Stimulated activated CD8-positive, alpha-beta memory T cell treated with anti-CD3 and anti-CD28 coated beads, Interleukin-15, amount 100 ng/mL, for 24 hours (primary cell): ENCODE measurements around the gene MELTF.

Experiments used
- DNase-seq: peaks from one replicate; pipeline ENCODE4 v3.0.0-alpha.2; 2020; ENCODE audit warnings: low read depth

MELTF gene

DNA sequence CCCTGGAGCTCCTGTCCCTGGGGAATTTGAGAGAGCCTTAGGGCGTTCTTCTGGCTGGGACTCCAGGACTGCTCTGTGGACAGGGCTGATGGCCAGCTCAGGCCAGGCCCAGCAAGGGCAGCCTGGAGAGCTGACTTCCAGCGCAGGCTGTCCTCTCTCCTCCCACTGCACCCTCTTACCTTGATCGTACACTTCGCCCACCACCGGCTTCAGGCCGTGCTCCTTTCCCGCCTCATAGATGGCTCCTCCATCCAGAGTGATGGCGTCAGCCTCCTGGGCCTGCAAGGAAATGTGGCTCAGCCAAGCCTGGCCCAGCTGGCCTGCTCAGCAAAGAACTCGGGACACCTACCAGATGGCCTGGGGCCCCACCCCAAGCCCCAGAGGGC is 3.1 kb downstream of the MELTF start:
- DNase-seq: no peak

- DNase-seq: no peak
Measured at GRCh38 chr3:197025736-197026480, 3.7 kb downstream of the MELTF start.

- no peak for DNase-seq
Measured at GRCh38 chr3:197024881-197025735, 4.5 kb downstream of the MELTF start.

DNA sequence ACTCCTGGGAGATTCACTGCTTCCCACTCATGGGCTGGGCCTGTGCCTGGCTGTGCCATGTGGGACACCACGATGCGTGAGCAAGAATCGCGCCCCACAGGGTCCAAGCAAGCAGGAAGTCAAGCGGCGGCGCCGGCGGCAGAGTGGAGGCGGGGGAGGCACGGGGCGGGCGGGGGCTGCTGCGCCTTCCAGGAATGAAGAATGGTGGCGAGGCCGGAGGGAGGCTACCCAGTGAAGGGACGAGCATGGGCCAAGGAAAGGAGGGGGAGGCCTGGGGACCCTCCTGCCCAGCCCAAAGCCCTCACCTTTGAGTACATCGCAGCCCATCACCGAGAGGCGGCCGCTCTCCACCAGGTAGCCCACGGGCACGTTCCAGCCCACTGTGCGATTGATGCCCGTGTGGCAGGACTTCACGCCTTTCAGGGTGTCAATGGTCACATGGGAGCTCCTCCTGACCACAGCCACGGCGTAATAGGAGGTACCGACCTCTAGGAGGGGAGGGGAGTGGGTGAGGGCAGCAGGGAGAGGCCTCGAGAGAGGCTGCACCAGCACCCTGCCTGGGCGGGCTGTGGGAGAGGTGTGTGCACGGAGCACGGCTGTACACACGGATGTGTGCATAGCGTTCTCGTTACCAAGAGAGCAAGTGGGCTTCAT is 5.5 kb downstream of the MELTF start:
- DNase-seq: no peak

DNA sequence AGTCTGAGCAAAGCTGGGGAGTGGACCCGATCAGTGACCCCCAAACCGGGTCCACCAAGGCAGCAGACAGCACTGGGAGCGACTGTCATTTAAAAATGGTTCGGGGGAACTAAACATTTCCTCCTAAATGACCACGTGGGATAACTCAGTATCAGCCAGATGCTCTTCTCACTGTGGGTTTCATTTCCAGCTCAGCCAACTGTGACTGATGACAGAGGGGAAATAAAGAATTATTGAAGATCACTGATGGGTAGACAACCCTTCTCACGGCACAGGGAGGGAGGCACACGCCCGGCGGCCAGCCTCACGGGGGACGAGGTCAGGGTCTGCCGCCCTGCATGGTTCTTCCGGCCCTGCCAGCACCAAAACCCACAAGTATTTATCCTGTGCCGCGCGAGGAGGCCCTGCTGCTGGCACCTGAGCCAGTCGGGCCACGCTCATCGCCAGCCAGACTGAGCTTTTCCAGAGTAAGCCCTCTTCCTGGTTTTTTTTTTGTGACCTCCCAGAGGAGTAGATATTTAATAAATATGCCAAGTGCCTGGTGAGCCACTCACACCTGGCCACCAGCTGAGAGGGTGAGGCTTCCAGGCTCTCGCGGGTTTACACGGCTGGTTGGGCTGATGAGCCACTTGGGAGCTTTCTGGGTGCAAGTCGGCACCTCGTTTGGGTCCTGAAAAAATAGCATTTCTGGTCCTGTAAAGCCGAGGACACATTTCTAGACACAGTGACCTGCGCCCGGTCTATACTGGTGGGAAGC is 6.2 kb downstream of the MELTF start:
- DNase-seq: no peak

- DNase-seq: no peak
Measured at GRCh38 chr3:197022405-197023231, 7.0 kb downstream of the MELTF start.

- DNase-seq: no peak
Measured at GRCh38 chr3:197021729-197022404, 7.8 kb downstream of the MELTF start.

- no peak for DNase-seq
Measured at GRCh38 chr3:197021231-197021630, 8.4 kb downstream of the MELTF start.

- no peak for DNase-seq
Measured at GRCh38 chr3:197019535-197019934, 10.1 kb downstream of the MELTF start.

DNA sequence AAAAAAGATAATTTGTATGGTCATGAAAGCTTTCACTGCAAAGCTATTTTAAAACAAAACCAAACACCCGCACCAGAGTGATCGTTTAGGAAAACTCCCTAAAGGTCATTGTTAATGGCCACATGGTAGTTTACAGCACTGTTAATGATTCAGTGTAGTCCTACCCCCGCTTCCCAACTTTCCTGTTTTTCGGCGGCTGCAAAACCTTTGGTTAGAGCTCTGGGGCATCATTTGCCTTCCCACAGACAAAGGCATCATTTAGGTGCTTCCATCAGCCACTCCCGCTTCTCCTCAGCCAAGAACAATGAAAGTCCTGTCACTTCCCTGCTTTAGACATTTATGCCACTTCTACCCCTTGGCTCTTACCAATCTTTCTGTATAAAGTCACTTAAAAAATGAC is 10.6 kb downstream of the MELTF start:
- no peak for DNase-seq

- no peak for DNase-seq
Measured at GRCh38 chr3:197017003-197017402, 12.6 kb downstream of the MELTF start.

DNA sequence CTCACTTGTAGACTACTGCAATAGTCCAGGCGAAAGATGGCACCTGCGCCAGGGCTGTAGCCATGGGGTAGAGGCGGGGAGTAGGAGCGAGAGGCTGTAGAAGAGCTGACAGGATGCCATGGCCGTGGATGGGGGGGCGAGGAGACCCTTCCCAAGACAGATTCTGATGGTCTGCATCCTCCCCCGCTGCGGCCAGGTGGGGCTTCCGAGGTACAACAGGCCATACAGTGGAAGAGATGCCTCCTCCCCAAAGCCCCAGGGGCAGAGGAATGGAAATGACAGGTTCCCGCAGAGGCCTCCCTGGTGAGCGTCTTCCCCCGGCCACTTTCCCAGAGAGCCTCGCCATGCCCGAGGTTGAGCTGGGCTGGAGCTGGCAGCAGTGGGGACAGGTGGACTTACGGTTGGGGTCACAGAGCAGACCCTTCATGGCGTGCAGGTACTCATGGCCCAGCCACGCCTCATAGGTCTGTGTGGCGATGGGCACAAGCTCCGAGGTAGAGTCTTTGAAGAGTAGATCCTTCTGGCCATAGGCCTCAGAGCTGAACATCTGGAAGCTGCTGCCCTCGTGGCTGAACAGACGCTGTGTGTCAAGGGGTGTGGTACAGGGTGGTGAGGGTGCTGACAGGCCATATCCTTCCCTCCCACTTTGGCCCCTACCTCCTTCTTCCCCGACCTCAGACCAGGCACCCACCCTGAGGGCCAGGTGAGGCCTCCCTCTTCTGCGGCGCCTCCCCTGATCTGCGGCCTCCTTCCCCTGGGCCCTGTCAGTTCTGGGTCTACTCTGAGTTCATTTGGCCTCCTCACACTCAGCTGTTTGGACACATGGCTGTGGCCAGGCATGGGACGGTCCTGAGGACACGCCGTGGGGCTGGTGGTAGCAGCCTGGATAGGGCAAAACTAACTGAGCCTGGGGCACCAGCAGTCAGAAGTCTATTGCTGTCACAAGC is 13.6 kb downstream of the MELTF start:
- DNase-seq: no peak

- no peak for DNase-seq
Measured at GRCh38 chr3:197014942-197015575, 14.6 kb downstream of the MELTF start.

DNA sequence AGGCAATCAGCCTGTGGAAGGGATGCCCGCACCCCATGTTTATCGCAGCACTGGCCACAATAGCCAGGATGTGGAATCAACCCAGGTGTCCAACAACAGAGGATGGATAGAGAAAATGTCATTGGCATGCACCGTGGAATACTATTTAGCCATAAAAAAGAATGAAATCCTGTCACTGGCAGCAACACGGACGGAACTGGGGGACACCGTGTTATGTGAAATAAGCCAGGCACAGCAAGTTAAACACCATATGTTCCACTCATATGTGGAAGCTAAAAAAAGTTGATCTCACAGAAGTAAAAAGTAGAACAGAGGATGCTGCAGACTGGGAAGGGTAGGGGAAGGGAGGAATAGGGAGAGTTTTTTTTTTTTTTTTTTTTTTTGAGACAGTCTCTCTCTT is 15.6 kb downstream of the MELTF start:
- DNase-seq: no peak

DNA sequence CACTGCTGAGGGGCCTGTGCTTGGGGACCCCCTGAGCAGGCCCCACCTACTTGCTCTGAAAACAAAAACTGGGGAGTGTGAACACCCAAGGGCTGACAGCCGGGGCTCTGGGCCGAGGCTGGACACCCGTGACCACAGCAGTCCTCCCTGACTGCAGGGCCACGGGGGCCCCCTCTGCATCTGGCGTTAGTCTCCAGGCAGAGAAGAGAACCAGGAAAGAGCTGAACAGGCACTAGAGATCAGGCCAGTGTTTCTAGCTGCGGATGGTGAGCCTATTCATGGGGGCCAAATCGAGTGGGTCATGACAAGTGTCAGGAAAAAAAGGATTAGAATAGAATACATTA is 17.1 kb downstream of the MELTF start:
- no peak for DNase-seq

GRCh38 chr3:197011780-197012539 is 17.7 kb downstream of the MELTF start:
- DNase-seq: no peak

- no peak for DNase-seq
Measured at GRCh38 chr3:197010556-197011351, 18.9 kb downstream of the MELTF start.
